Measurements from ENCODE around the gene CLIC1. TPM values are rescaled to one million over a fixed set of nuclear protein-coding genes. Genes with fewer than 3 reads are reported as not detected.

The CLIC1 gene
- polyA plus RNA-seq, 2 of the 4 experiments (the other 2 are of a cell fraction), result 249 to 346 TPM

DNA sequence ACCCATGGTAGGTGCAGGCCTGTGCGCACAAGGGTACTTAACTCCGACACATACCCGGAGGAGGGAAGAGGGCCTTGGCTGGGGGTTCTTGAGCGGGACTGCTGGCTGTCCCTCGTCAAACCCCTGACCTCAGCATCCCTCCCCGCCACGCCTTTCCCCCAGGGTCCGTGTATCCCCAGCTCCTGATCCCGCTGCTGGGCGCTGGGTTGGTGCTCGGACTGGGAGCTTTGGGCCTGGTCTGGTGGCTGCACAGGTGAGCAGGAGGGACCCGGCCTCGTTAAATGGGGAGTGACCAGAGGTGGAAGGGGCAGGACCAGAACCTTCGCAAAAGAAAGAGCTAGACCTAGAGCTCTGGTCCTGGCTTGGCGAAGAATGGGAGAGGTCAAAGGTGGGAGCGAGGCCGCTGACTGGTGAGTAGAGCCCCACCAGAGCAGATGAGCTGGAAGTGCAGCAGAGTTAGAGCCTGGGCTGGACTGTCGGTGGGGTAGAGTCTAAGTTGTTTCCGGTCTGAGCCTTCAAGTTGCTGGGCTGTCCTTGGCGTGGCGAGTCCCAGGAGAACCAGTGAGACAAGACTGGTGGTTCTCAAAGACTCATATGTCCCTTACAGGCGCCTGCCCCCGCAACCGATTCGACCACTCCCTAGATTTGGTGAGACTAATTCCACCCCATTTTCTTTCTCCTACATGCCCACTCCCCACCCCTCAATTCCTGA lies 12.2 kb downstream of the CLIC1 start (continued):
- no peak for TF ChIP-seq ZFP36 (IDR thresholded peaks at IDR 0.05; ENCODE audit: borderline replicate concordance, partially characterized antibody)

DNA sequence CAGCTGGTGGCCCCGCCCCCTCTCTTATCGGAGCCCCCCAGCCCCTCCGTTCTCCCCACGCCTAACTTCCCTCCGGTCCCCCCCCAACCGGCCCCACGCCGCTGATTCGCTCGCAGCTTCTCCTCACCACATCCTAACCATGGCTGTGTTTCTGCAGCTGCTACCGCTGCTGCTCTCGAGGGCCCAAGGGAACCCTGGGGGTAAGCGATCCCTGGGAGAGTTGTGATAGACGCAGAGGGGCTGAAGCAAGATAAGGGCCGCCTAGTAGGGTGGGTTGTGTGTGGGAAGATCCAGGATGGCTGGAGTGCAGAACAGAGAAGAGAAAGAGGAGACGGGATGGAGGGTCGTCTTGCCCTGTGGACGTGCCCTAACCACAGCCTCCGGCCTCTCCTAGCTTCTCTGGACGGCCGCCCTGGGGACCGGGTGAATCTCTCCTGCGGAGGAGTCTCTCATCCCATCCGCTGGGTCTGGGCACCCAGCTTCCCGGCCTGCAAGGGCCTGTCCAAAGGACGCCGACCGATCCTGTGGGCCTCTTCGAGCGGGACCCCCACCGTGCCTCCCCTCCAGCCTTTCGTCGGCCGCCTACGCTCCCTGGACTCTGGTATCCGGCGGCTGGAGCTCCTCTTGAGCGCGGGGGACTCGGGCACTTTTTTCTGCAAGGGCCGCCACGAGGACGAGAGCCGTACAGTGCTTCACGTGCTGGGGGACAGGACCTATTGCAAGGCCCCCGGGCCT lies 12.9 kb downstream of the CLIC1 start, which contains the start of gene MPIG6B:
MPIG6B (plus strand) TSS at position 129 of the 735 bp plus-strand sequence; CDS start at position 140, 11 bp downstream.
- ATAC-seq (no peak), FAIRE-seq (no peak), DNase-seq (ENCODE audit: low read depth in 1 of 2, low spot score in 1 of 2) (no peak)
- no peak for TF ChIP-seq POLR2AphosphoS2 (conservative IDR thresholded peaks at IDR 0.05; ENCODE audit: low read length)
- TF ChIP-seq, protein P1, sequence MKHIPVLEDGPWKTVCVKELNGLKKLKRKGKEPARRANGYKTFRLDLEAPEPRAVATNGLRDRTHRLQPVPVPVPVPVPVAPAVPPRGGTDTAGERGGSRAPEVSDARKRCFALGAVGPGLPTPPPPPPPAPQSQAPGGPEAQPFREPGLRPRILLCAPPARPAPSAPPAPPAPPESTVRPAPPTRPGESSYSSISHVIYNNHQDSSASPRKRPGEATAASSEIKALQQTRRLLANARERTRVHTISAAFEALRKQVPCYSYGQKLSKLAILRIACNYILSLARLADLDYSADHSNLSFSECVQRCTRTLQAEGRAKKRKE (CRISPR knock-in tag; IDR thresholded peaks at IDR 0.05; ENCODE audit: low read depth), result no peak
- TF ChIP-seq ZSCAN20 (CRISPR knock-in tag; IDR thresholded peaks at IDR 0.05), result no peak
- TF ChIP-seq PBX3 (IDR thresholded peaks at IDR 0.05), result no peak
- TF ChIP-seq RFX5 (IDR thresholded peaks at IDR 0.05), result no peak
- no peak for TF ChIP-seq FOSB (CRISPR knock-in tag; IDR thresholded peaks at IDR 0.05)
- no peak for TF ChIP-seq ZFP36 (IDR thresholded peaks at IDR 0.05; ENCODE audit: borderline replicate concordance, partially characterized antibody)
- TF ChIP-seq ZNF302 (CRISPR knock-in tag; IDR thresholded peaks at IDR 0.05), result no peak
- TF ChIP-seq ELK1 (IDR thresholded peaks at IDR 0.05; ENCODE audit: low read depth, low read length), result no peak
- TF ChIP-seq JUNB (IDR thresholded peaks at IDR 0.05), result no peak
- TF ChIP-seq JUN (IDR thresholded peaks at IDR 0.05), result no peak
- no peak for TF ChIP-seq CHD4 (IDR thresholded peaks at IDR 0.05; ENCODE audit: borderline replicate concordance)
- TF ChIP-seq POLR2A (IDR thresholded peaks at IDR 0.05; ENCODE audit: low read length), result no peak
- TF ChIP-seq, protein P2, sequence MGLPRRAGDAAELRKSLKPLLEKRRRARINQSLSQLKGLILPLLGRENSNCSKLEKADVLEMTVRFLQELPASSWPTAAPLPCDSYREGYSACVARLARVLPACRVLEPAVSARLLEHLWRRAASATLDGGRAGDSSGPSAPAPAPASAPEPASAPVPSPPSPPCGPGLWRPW (IDR thresholded peaks at IDR 0.05), result no peak
- no peak for TF ChIP-seq CHD2 (IDR thresholded peaks at IDR 0.05; ENCODE audit: low read length, partially characterized antibody)
- no peak for TF ChIP-seq HOXA7 (CRISPR knock-in tag; IDR thresholded peaks at IDR 0.05)
- no peak for TF ChIP-seq KDM1A (IDR thresholded peaks at IDR 0.05; ENCODE audit: low read depth)
- TF ChIP-seq GATA3 (IDR thresholded peaks at IDR 0.05; ENCODE audit: borderline replicate concordance), result no peak
- 84% methylated on average over 34 of the region's 46 CpGs for WGBS (ENCODE audit: missing lambda C conversion rate)
- H3K27ac ChIP-seq, result no peak within 1 kb of the TSS
- no peak within 1 kb of the TSS for H3K4me3 ChIP-seq
- ChIA-PET CTCF (interaction anchor here (1.1 to 3.9 kb wide), 5 partner anchors 9 to 40 kb away, joined by 3 to 10 read pairs (median 6); partner anchors contain the start of gene CLIC1), POLR2A (interaction anchor here (1.2 kb wide), 1 partner anchor 83 kb away, joined by 3 read pairs; the partner anchor contains the start of gene LSM2)
- H3K9me3 ChIP-seq, result no peaks in the 10 kb centered on the region
- H3K4me2 ChIP-seq, result no peak within 1 kb of the TSS
- H3K4me1 ChIP-seq, result no peaks in the 10 kb centered on the region

DNA sequence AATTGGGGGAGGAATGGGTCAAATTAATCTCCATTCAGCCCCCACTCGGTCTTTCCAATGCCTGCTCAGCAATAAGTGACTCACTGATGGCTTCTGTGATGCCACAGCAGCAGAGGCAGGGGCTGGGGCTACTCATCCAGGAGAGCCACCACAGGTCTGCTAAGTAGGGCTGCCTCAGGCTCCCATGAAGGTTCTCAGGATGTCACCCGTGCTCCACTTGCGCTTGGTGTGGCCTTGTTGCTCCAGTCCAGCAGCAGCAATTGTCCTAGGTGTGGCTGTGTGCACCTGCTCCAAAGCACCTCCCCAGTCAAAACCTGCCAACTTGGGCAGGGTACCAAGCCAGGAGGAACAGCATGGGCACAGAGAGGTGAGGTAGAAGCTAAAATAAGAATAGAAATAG lies 14.2 kb downstream of the CLIC1 start:
- no peak for FAIRE-seq
- TF ChIP-seq RARB (CRISPR knock-in tag; IDR thresholded peaks at IDR 0.05) (no peak), KDM1A (IDR thresholded peaks at IDR 0.05; ENCODE audit: low read depth) (no peak), POLR2A (IDR thresholded peaks at IDR 0.05; ENCODE audit: low read length) (no peak), FOSL2 (IDR thresholded peaks at IDR 0.05) (no peak), FOSL2 (CRISPR knock-in tag; IDR thresholded peaks at IDR 0.05) (no peak), NPAS2 (CRISPR knock-in tag; IDR thresholded peaks at IDR 0.05; ENCODE audit: borderline replicate concordance) (no peak), USF2 (IDR thresholded peaks at IDR 0.05) (no peak), PBX3 (IDR thresholded peaks at IDR 0.05) (no peak), SMC3 (IDR thresholded peaks at IDR 0.05) (no peak), HOXB13 (CRISPR knock-in tag; IDR thresholded peaks at IDR 0.05; ENCODE audit: low read depth) (no peak)
- TF ChIP-seq, protein P1 (CRISPR knock-in tag; IDR thresholded peaks at IDR 0.05; ENCODE audit: low read depth), result no peak
- TF ChIP-seq, protein P2 (IDR thresholded peaks at IDR 0.05), result no peak

More for the DNA sequence above, 14.2 kb downstream of the CLIC1 start:
- H3K27ac ChIP-seq, result no peak overlapping the region
- ATAC-seq, result no peak
- WGBS (ENCODE audit: missing lambda C conversion rate), result 58% methylated on average over 3 of the region's 3 CpGs
- H3K4me1 ChIP-seq, result no peaks in the 10 kb centered on the region
- no peak overlapping the region for H3K4me3 ChIP-seq
- no peaks in the 10 kb centered on the region for H3K9me3 ChIP-seq
- ChIA-PET CTCF (interaction anchor here (0.9 to 1.6 kb wide), 4 partner anchors 9 to 108 kb away, joined by 3 to 6 read pairs (median 4); no protein-coding TSS in a partner anchor), POLR2A (no interaction called here)
- no peak for DNase-seq (ENCODE audit: low read depth in 1 of 2, low spot score in 1 of 2)
- H3K4me2 ChIP-seq, result no peak overlapping the region

All from A549 (cell line).